GM12865 (cell line): Measurements from ENCODE around the gene SERPINA12.
A peak's percentile ranks its signal among the peaks of the same experiment; 100 is the strongest.

ENCODE experiments used
- DNase-seq: peaks from one replicate; pipeline ENCODE4 v3.0.0; 2010; ENCODE audit warnings: low read depth
- H3K4me3 ChIP-seq: 2 replicates; pipeline ENCODE4 v1.5.1; 2011; ENCODE audit warnings: mild to moderate bottlenecking, low read depth, low read length, control low read depth
- TF ChIP-seq, protein P1 (sequence below): IDR thresholded peaks from 2 replicates; pipeline ENCODE4 v1.5.1; 2011; ENCODE audit warnings: low read length, control low read depth, low read depth, inconsistent platforms; ENCODE audit not compliant: insufficient read depth; ENCODE audit errors: missing control alignments

The SERPINA12 gene

DNA sequence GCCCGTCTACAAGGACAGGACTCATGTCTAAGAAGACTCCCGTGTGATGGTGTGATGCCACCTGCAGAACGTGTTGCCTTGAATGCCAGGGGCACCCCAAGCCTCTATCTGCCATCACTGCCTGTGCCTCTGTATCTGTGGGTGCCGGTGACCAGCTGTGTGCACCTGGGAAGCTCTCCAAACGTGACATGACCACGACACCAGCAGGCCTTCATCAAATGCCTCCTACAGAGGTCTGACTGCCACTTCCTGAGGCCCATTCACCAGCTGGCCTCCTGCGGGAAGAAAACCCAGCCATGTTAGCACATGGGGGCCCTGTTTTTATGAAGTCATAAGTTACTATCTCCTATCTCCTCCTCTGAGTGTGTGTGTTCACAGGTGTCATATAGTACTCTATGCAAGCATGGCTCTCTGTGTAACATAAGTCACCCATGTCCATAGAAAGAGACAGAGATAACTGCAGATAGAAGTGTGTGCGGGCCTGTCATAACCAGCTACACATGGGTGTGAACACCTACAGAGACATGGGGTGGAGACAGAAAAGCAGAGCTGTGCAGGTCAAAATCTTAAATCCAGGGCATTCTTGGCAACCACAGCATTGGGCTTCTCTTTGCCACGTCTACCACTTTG, 33.7 kb upstream of the SERPINA12 start:
- H3K4me3 ChIP-seq: no peak overlapping the region
- TF ChIP-seq, protein P1, sequence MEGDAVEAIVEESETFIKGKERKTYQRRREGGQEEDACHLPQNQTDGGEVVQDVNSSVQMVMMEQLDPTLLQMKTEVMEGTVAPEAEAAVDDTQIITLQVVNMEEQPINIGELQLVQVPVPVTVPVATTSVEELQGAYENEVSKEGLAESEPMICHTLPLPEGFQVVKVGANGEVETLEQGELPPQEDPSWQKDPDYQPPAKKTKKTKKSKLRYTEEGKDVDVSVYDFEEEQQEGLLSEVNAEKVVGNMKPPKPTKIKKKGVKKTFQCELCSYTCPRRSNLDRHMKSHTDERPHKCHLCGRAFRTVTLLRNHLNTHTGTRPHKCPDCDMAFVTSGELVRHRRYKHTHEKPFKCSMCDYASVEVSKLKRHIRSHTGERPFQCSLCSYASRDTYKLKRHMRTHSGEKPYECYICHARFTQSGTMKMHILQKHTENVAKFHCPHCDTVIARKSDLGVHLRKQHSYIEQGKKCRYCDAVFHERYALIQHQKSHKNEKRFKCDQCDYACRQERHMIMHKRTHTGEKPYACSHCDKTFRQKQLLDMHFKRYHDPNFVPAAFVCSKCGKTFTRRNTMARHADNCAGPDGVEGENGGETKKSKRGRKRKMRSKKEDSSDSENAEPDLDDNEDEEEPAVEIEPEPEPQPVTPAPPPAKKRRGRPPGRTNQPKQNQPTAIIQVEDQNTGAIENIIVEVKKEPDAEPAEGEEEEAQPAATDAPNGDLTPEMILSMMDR: no peak
- DNase-seq: peak; percentile 55

GRCh38 chr14:94542111-94542810, 33.0 kb upstream of the SERPINA12 start:
- peak; percentile 57 for DNase-seq
- TF ChIP-seq, protein P1: no peak
- no peak overlapping the region for H3K4me3 ChIP-seq

- TF ChIP-seq, protein P1: no peak
- H3K4me3 ChIP-seq: no peak overlapping the region
- DNase-seq: no peak
Measured at GRCh38 chr14:94541234-94541975, 32.1 kb upstream of the SERPINA12 start.

DNA sequence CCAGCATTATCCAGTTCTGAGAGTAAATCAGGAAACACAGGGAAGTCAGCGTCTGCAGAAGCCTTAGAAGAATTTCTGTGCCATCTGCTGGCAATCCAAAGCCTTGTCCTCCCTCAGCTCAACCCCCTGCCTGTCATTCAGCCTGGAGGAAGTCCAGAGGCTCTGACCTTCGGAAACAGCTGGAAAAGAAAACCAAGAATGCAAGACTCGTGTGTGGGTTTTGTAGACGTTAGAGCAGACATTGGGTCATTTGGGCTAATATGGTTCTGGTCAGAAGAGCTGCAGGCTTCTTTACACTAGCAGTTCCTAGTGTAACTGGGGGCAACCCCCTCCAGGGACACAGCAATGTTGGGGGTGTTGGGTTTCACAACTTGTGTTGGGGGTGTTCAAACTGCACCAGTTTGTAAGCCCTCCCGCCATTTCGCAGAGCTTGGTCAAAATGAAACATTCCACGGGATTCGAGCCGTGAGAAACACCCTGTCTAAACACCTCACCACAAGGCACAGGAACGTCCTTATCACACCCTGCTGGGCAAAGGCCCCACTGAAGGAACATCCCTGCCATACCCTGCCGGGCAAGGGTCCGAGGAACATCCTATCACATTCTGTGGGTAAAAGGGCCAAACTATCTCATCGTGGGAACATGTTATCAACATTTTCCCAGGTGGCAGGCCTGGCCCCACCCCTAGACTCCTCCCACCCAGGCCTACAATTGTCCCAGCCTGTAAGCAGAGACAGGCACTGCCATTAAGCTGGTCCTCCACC, 30.9 kb upstream of the SERPINA12 start:
- DNase-seq: peak; percentile 61
- no peak overlapping the region for H3K4me3 ChIP-seq
- TF ChIP-seq, protein P1: no peak

- DNase-seq: no peak
- TF ChIP-seq, protein P1: no peak
- no peak overlapping the region for H3K4me3 ChIP-seq
Measured at GRCh38 chr14:94539181-94539580, 29.9 kb upstream of the SERPINA12 start.

DNA sequence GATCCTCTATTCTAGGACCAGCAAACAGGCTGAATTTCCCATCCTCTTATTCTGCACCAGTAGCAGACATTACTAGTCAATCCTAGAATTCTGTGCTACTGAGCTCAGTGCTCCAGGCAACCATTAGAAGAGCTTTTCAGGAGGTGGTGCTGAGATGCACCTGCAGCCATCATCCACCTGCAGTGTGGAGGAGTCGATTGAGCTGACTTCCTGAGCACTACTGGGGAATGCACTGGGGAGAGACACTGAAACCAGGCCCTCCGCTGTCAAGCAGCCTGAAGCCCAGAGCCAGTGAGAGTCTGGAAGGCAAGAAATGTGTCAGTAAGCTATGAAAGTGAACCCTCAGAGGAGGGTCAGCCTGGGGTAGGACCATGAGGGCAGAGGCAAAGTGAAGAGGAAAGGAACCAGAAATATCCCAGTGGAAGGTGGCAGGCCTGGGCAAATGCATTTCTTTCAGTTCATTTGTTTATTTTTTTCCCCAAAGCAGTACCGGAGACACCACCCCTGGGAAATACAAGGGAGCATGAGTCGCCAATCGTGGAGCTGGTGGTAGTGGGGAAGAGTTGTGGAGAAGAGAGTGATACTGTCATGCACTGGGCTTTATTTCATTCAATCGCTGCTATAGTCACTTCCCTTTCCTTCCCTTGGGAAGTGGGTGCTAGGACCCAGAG, 28.9 kb upstream of the SERPINA12 start:
- TF ChIP-seq, protein P1: no peak
- no peak overlapping the region for H3K4me3 ChIP-seq
- DNase-seq: peak; percentile 72
